ENCODE measurements around the gene IL4R. TPM values are rescaled to one million over a fixed set of nuclear protein-coding genes. Genes with fewer than 3 reads are reported as not detected.

IL4R gene
- total RNA-seq, 1 experiment from 2014 or later, result 99.0 TPM

DNA sequence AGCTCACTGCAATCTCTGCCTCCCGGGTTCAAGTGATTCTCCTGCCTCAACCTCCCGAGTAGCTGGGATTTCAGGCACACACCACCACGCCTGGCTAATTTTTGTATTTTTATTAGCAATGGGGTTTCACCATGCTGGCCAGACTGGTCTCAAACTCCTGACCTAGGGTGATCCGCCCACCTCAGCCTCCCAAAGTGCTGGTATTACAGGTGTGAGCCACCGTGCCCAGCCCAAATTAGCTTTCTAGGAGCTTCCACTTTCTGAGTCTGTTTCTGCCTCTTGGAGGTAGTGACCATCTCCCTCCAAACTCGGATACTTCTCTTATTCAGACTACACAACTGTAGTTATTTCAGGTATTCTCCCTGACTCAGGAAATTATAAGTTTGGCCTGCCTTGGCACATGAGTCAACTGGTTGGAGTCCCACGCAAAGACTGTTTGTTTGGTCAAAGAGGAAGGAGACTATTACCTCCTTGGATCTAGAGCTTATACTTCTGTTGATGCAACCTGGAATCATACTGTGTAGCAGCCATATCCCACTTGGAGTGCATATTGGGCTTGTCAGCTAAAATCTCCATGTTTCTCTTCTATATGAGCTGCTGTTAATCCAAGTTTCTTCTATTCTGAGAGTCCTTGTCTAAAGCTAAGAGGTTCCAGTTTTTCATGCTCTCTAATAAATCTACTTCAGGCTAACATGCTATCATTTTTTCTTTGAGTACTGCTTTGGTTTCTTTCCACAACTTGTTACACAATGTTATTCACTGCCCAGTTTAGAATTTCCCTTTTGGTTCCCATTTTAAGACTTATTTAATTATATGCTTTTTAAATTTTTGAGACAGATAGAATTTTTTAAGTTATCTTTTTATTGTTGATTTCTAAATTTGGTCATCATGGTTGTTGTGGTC is 7.5 kb downstream of the IL4R start:
- peaks cover 94% of the 10 kb centered on the region for H3K4me1 Mint-ChIP-seq (ENCODE audit: low read depth, unreplicated experiment)
- CTCF ChIA-PET, result interaction anchor here (0.6 to 2.2 kb wide), 4 partner anchors 26 to 122 kb away, joined by 3 to 12 read pairs (median 3); partner anchors contain the start of gene KDM8
- no TSS peak for BruUV-seq (replicated peaks)

DNA sequence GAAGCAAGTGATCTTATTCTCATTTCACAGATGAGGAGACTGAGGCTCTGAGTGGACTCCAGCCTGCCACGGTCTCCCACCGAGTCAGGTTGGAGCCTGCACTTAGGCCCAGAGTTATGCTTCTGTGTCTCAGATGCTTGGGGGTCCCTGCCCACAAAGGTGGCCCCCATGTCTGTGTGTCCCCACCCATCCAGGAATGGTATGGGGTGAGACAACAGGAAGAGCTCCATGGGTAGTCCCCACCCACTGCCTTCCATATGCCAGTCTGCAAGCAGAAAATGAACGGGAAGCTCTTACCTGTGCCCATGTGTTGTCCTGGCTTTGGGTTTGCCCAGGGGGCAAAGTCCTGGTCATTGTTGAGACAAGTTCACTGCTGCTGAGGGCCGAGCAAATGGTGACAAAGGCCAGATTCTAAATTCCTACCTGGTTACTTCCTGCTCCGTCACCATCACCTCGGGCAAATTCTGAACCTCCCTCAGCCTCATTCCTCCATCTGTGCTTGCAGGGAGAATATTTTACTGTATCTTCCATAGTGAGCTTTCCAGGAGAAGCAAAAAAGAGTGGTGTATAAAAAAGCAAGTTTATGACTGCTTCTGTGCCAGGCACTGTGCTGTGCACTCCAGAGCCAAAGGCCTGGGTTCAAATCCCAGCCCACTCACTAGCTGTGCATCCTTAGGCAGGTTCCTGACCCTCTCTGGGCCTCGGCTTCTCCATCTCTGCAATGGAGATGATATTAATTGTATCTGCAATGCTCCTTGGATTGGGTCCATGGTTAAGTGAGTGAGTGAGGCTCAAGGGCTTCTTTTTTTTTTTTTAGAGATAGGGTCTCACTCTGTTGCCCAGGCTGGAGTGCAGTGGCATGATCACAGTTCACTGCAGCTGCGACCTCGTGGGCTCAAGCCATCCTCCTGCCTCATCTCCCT is 9.3 kb downstream of the IL4R start:
- intact Hi-C loops (cut with micrococcal nuclease; ENCODE audit: unreplicated experiment), result loop anchor here (2.0 kb wide), 1 partner anchor 42 kb away; no protein-coding TSS in a partner anchor
- H3K27me3 Mint-ChIP-seq (ENCODE audit: unreplicated experiment), result no peaks in the 10 kb centered on the region
- peaks cover 62% of the 10 kb centered on the region for H3K36me3 Mint-ChIP-seq (ENCODE audit: insufficient read depth, unreplicated experiment)
- H3K9me3 Mint-ChIP-seq (ENCODE audit: low read depth, unreplicated experiment), result no peaks in the 10 kb centered on the region
- peak overlapping the region; percentile 94 for H3K27ac Mint-ChIP-seq (ENCODE audit: unreplicated experiment)
- CTCF ChIA-PET, result interaction anchor here (0.7 to 2.2 kb wide), 3 partner anchors 43 to 114 kb away, joined by 3 to 12 read pairs (median 5); no protein-coding TSS in a partner anchor
- peak overlapping the region; percentile 43 for H3K4me3 Mint-ChIP-seq (ENCODE audit: low read depth, unreplicated experiment)
- TF ChIP-seq, protein P1, sequence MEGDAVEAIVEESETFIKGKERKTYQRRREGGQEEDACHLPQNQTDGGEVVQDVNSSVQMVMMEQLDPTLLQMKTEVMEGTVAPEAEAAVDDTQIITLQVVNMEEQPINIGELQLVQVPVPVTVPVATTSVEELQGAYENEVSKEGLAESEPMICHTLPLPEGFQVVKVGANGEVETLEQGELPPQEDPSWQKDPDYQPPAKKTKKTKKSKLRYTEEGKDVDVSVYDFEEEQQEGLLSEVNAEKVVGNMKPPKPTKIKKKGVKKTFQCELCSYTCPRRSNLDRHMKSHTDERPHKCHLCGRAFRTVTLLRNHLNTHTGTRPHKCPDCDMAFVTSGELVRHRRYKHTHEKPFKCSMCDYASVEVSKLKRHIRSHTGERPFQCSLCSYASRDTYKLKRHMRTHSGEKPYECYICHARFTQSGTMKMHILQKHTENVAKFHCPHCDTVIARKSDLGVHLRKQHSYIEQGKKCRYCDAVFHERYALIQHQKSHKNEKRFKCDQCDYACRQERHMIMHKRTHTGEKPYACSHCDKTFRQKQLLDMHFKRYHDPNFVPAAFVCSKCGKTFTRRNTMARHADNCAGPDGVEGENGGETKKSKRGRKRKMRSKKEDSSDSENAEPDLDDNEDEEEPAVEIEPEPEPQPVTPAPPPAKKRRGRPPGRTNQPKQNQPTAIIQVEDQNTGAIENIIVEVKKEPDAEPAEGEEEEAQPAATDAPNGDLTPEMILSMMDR (IDR thresholded peaks at IDR 0.05; ENCODE audit: unreplicated experiment), result no peak
- BruUV-seq (replicated peaks), result TSS peak; percentile 71
- DNase-seq, result peak; percentile 88
- peaks cover 90% of the 10 kb centered on the region for H3K4me1 Mint-ChIP-seq (ENCODE audit: low read depth, unreplicated experiment)

More for the DNA sequence above, 7.5 kb downstream of the IL4R start:
- Mint-ChIP-seq H3K27ac (ENCODE audit: unreplicated experiment) (peak overlapping the region; percentile 94), H3K27me3 (ENCODE audit: unreplicated experiment) (no peaks in the 10 kb centered on the region), H3K36me3 (ENCODE audit: insufficient read depth, unreplicated experiment) (peaks cover 58% of the 10 kb centered on the region), H3K4me3 (ENCODE audit: low read depth, unreplicated experiment) (no peak overlapping the region), H3K9me3 (ENCODE audit: low read depth, unreplicated experiment) (no peaks in the 10 kb centered on the region)
- TF ChIP-seq, protein P1 (IDR thresholded peaks at IDR 0.05; ENCODE audit: unreplicated experiment), result no peak
- intact Hi-C loops (cut with micrococcal nuclease; ENCODE audit: unreplicated experiment), result no loop called here
- no peak for DNase-seq

DNA sequence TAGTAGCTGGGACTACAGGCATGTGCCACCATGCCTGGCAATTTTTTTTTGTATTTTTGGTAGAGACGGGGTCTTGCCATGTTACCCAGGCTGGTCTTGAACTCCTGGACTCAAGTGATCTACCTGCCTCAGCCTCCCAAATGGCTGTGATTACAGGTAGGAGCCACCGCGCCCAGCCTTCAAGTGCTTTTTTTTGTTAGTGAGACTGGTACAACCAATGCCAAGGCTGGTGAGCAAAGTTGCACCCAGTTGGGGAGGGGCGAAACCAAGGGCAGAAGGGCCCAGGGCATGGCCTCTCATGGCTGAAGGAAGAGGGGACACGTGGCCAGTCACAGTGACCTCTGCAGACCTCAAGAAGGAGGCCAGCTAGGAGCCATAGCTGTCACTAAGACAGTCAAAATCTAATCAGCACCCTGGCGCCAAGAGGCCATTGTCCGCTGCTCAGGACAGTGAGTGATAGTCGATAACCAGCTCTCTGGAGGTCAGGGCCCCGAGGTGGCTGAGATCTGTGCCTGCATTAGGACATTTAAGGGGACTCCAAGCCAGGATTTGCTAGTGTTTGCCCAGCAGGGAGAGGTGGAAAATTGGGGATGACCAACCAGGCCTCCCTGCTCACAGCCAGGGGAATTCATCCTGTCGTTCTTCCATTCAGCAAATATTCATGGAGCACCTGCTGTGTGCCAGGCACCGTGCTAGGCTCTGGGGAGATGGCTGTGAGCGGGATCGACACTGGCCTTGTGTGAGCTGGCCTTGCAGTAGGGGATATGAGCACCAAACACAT is 10.2 kb downstream of the IL4R start:
- no peaks in the 10 kb centered on the region for H3K27me3 Mint-ChIP-seq (ENCODE audit: unreplicated experiment)
- intact Hi-C loops (cut with micrococcal nuclease; ENCODE audit: unreplicated experiment), result loop anchor here (2.0 kb wide), 1 partner anchor 41 kb away; no protein-coding TSS in a partner anchor
- no peak for DNase-seq
- no peak overlapping the region for H3K4me3 Mint-ChIP-seq (ENCODE audit: low read depth, unreplicated experiment)
- peaks cover 86% of the 10 kb centered on the region for H3K4me1 Mint-ChIP-seq (ENCODE audit: low read depth, unreplicated experiment)
- CTCF ChIA-PET, result interaction anchor here (0.7 to 2.2 kb wide), 3 partner anchors 42 to 115 kb away, joined by 3 to 12 read pairs (median 5); no protein-coding TSS in a partner anchor
- H3K9me3 Mint-ChIP-seq (ENCODE audit: low read depth, unreplicated experiment), result no peaks in the 10 kb centered on the region
- peaks cover 56% of the 10 kb centered on the region for H3K36me3 Mint-ChIP-seq (ENCODE audit: insufficient read depth, unreplicated experiment)
- BruUV-seq (replicated peaks), result no TSS peak
- H3K27ac Mint-ChIP-seq (ENCODE audit: unreplicated experiment), result peak overlapping the region; percentile 94
- TF ChIP-seq, protein P1 (IDR thresholded peaks at IDR 0.05; ENCODE audit: unreplicated experiment), result no peak
